Hippocampal formation (tissue), 2 donors: ENCODE measurements around the gene TOR1A.
A peak's percentile ranks its signal among the peaks of the same experiment; 100 is the strongest.
"Not testable (repeated sequence)": the region's sequence is repeated elsewhere in the genome, so short reads cannot be mapped to it uniquely, and the experiment has no call there.

ENCODE experiments used
- DNase-seq, 2 donors: peaks; one replicate each; lab custom pipeline; 2025; lab: John Stamatoyannopoulos, UW

TOR1A gene

DNA sequence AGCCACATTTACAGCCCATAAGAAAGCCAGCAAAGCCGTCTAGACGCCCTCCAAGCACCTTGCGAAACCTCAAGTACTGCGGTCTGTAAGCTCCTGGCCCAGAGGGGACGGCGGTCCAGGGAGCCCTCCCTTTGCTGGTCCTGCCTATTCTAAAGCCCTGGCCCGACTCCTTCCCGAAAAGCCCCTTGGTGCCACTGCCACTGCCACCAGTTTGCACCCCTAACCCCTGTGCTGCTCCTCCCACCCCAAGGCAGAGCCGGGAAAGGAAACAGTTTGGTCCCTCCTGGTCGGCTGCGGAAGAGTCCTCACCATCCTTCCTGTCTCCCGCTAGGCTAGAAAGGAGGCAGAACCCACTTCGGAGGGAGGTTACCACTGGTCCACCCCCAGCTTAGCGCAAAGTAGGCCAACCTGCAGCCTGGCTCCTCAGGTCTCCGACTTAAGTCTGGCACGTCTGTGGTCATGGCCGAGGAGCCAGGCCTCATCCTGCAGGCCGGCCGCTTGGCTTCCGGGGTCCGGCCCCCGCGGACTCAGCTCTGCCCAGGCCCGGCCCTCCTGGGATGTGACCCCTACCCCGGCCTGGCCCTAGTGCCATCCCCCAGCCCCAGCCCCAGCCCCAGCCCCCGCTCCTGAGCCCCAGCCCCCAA is 916 bp downstream of the TOR1A start:
- no peak for DNase-seq

DNA sequence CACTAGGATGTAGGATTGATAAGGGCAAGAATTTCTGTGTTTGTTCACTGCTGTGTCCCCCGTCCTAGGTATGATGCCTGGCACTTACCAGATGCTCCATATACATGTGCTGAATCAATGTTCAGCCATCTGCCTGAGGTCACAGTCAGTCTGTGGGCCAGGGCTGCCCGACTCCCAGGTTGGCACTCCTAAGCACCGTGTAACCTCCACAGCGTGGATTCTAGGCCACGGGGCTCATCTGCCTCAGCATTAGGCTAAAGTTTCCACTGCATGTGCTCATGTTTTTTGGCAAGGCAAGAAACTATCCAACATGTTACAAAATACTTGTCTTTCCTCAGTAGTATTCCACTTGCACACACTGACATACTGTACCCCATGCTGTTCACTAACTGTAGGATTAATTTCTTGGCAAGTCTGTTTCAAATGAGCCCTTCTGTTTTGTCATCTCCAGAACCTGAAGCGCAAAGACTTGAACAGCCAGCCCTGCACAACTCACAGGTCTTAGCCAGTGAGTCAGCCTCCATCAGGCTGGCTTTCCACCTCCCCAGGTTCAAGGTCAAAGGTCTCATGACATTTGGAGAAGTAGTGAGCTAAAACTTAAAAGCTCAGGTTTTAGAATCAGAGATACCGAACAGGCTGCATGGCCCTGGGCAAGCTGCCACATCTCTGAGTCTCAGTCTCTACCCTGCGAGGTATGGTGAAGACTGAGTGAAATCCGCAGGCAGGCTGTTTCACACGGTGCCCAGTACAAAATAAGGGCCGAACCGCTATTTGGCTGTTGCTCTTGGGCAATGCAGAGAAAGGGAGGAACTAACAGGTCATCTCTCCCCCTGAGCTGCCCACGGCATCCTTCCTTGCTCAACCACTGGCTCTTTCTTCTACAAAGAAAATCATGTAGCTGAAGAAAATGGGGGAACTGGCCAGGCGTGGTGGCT is 7.2 kb downstream of the TOR1A start:
- DNase-seq: no peak

DNA sequence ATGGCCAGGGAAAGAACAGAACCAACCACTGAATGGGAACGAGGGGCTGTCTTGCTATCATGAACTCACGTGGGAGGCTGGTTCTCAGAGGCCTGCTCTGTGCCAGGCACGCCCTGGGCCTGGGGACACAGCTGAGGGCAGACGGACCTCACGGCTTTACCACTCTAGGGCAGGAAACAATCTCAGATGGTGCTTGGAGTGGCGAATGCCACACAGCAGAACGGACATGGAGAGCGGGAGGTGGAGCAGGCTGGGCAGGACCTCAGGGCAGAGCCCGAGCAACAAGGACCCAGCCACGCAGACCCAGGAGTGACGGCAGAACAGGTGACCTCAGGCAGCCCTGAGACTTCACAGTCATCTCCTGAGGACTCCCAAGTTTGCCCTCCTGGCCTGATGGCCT is 8.7 kb downstream of the TOR1A start:
- DNase-seq: no peak

DNA sequence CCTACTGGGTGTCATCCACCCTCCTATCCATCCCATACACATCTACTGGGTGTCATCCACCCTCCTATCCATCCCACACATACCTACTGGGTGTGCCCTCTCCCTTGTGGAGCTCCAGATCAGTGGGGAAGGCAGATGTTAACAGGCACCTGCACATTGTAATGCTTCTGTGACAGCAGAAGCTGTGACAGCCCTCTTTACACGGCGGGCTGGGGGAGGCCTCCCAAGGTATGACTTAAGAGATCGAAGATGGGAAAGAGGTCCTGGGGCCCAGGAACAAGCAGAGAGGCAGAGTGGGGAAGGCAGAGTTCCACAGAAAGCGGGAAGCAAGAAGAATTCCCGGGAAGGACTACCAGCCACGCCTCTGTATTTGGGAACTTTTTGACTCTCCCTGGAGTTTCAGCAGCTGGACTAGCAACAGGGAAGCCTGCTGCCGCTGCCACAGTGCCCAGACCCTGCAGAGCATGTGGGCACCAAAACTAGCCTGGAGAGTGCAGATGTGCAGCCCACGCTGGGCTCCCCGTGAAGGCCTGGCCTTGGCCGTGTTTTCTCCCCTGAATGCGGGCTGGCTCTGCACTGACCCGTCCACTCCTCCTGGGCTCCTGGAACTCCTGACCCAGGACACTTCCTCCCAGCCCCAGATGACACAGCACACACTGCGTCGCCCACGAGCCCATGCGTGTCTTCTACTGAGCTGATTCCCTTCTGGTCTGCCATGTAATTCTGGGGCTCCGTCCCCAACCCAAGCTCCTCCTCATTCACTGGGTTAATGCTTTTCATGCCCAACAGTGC is 9.3 kb downstream of the TOR1A start:
- no peak for DNase-seq

DNA sequence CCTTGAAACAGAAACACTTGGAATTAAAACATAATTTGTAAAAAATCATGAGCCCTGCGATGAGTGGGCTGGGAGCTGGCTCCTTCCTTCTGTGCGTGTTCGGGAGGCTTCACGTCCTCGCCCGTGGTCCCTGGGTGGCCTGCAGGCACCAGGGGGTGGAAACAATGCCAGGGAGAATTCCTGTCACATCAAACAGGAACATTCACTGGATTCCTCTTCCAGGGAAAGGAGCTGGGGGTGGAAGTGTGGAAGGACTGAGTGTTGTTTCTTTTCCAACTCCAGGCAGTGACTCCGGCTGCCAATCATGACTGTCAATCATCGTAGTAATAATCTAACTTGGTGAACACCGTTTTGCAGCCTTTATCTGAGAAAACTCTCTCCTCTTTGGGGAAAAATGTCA is 10.3 kb downstream of the TOR1A start:
- DNase-seq: no peak

DNA sequence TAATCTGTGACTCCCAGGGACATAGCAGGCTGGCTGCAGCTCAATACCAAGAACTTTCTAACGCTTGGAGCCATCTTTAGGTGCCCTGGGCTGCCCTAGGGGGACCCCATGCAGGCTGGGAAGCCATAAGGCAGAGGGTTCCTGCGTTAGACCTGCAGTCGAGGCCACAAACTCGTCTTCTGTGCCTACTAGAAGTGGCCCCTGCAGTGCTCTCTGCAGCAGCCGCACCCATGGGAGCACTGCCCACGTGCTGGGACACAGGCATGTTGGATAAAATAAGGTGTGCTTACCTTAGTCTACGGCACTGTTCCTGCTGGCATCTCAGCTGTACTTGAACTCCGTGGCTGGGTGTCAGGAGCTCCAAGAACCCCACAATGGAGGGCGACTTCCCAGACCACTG is 11.6 kb downstream of the TOR1A start:
- no peak for DNase-seq

DNA sequence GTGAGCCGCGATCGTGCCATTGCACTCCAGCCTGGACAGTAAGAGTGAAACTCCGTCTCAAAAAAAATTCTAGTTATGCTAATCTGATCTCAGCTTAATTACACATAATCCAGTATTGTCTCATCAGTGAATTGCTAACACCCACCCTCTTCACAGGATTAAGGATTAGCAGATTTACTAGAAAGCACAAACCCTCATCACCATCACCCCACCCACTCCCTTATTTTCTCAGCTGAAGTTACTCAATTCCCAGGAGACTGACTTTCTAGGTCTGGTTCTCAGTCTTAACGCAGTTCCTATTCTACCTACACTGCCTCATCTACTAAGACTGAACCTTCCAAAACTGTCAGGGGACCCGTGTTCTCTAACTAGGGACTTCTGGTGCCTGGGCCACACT is 12.0 kb downstream of the TOR1A start:
- DNase-seq: no peak

DNA sequence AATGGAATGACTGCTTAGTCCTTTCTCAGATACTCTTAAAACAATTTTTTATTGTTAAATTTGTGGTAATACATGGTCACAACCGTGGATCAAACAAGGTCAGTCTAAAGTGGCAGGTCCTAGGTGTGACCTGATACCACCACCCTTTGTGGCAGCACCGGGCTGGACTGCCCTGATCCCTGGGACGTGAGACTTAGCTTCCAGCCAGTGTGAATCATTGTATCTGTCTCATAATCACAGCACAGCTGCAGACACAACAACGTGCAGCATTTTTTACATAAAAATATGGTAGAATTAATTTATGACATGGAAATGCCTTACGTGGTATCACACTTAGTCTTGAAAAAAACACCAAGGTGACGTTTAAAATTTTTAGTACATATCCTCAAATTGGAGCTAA is 13.1 kb downstream of the TOR1A start:
- no peak for DNase-seq

DNA sequence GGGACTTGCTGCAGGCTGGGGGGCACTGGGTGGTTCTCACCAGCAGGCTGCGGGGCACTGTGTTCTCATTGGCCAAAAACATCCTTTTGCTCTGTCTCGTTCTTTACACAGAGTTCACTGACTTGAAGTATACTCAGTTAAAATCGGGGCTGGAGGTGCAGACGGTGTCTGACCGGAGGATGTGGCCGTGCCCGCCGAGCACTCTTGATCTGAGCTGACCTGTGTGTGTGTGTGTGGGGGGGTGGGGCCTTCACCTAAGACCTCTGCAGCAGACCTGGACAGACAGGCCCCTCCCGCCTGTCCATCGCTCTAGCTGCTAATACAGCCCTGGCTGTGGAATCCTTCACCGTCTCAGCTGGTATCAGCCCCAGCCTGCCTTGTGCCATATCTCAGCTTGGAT is 13.8 kb downstream of the TOR1A start:
- no peak for DNase-seq

DNA sequence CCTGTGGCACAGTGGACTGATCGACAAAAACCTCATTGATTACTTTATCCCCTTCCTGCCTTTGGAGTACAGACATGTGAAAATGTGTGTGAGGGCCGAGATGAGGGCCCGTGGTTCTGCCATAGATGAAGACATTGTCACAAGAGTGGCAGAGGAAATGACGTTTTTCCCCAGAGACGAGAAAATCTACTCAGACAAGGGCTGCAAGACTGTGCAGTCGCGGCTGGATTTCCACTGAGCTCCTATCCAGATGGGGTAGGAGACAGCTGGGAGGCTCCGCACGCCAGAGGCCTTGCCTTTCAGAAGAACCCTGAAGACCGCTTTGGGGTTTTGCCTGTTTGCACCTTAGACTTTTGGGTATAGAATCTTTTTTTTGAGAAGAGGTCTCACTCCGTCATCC is 14.6 kb downstream of the TOR1A start:
- DNase-seq: no peak

DNA sequence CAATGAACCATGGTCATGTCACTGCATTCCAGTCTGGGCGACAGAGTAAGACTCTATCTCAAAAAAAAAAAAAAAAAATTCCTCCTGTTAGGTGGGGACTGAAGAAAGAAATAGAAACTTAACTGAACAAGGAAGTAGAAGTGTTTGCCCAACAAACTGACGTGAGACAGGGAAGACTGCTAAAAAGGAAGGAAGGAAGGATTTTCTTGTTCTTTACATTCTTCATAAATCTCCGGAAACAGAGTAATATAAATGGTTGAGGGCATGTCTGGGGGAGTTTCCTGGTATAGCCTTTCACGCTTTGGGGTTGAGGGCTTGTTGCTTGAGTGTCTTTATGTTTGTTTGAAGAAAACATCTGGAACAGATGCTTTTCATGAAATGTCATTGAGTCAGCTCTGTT is 17.9 kb downstream of the TOR1A start:
- no peak for DNase-seq

DNA sequence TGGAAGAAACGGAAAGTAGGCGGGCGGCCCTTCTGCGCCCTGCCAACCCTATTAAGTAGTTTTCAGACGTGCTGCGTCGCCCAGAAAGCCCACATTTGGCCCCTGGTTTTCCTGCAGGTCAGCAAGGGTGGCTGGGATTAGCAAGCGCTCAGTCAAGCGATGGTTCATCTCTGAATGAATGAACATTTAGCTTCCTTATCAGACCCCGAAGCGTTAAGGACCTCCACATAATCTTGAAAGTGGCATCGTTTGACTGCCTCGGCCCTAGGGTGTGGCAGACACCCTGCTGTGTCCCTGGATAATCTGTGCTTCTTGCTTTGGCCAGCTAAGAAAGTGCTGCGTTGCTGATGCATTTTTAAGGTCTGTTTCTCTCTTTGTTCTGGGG is 20.3 kb downstream of the TOR1A start:
- no peak for DNase-seq

DNA sequence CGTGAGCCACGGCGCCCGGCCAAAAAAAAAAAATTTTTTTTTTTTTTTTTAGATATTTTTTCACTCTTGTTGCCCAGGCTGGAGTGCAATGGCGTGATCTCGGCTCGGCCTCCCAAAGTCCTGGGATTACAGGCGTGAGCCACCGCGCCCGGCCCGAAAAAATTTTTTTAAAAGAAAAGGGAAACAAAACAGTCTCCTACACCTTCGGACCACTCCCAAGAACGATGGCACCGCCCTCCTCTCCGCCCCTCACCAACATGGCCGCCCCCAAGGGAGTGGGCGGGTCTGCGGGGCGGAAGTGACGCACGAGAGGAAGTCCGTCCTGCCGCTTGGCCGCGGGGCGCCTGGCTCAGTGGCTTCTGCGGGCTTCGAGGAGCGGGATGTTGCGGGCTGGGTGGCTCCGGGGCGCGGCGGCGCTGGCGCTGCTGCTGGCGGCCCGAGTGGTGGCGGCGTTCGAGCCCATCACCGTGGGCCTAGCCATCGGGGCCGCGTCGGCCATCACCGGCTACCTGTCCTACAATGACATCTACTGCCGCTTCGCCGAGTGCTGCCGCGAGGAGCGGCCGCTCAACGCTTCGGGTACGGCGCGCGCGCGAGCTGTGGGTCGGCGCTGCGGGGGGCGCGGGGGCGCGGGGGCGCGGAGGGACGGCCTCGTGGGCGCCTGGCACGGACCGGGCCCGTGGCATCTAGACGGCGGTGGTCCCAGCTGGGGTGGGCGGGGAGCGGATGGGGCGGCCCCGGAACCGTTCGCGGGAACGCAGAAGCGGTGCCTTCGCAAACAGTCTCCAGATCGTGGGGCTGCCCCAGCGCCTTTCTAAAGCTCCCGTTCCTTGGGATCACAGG is 20.9 kb downstream of the TOR1A start, which contains the start of gene TOR1B:
TOR1B (plus strand) TSS at position 352 of the 843 bp plus-strand sequence; CDS start at position 381, 29 bp downstream.
- peak; percentile 87 to 90 for DNase-seq

DNA sequence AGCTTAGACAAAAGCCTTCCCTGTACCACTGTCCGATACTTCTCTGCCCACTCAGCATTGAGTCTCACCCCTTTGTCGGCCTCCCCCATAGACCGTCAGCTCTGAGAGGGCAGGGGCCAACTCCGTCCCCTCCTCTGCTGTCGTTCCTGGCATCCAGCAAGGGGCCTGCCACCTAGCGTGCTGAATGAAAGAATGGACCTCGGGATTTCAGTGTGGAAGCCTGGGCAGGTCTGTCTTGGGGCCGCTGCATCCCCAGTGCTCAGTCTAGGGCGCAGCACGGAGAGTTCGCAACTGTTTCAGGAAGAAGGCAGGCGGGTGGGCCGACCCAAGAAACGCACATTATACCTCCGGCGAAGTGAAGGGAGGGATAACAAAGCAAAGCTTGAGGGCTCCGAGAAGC is 22.4 kb downstream of the TOR1A start:
- DNase-seq: no peak

DNA sequence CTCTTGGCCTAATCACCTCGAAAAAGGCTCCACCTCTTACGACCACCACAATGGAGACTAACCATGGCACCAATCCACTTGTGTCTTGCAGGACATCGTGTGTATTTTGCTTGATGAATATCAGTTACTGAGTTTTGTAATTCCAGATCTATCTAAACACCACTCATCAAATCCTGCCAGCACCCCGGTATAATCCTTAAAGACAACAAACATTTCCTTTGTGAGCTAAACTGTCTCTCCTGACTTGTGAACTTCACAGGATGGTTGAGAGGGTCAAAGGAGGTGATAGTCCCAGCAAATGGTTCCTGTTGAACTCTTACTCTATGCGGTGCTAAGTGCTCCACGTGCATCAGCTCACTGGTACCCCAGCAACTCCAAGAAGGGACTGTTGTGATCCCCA is 25.0 kb downstream of the TOR1A start:
- no peak for DNase-seq

DNA sequence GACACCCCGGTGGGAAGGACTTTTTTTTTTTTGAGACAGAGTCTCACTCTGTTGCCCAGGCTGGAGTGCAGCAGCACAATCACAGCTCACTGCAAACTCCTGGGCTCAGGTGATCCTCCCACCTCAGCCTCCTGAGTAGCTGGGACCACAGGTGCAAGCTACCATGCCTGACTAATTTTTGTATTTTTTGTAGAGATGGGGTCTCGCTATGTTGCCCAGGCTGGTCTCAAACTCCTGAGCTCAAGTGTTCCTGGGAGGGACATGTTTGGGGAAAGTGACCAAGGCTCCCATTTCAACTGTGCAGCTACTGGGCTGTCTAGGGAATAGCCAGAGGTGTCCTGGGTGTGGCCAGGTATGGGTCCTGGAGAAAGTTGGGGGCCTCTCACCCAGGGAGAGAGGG is 27.9 kb downstream of the TOR1A start:
- not testable (repeated sequence) for DNase-seq

DNA sequence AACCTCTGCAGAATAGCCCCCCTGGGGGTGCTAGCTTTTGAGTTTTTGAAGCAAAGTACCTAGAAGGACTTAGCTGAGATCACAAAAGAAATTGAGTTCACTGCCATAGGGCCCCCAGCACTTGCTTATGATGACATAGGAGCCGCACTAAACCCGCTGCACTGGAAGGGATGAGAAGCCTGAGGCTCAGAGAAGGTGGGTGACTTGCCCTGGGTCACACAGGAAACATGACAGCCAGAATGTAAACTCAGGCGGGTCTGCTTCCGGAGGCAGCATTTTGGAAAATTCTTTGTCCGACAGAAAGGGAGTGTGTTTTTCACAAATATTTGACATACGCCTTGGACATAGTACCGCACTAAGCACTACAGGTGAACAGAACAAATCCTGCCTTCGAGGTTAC is 29.4 kb downstream of the TOR1A start:
- DNase-seq: no peak

DNA sequence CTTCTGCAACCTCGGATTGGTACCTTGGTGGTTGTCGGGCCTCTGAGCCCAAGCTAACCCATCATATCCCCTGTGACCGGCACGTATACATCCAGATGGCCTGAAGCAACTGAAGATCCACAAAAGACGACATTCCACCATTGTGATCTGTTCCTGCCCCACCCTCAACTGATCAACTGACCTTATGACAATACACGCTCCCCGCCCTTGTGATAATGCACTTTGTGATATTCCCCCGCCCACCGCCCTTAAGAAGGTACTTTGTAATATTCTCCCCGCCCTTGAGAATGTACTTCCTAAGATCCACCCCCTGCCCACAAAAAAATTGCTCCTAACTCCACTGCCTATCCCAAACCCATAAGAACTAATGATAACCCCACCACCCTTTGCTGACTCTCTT is 37.5 kb downstream of the TOR1A start:
- no peak for DNase-seq

DNA sequence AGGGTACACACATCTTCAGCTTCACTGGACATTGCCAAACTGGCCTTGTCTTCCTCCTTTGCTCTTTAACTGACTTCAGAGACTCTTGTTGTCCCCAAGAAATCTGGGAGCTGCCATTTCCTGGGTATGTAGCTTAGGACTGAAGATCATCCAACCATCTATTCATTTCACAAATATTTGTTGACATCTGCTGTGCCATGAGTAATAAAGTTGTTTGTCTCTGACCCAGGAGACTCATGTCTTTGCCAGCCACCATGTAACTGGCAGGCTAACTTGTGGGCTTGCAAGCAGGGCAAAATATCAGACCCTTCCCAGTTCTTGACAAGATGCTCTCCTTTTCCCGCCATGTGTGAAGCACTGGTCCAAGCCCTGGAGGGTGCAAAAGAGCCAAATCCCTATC is 38.1 kb downstream of the TOR1A start:
- no peak for DNase-seq

DNA sequence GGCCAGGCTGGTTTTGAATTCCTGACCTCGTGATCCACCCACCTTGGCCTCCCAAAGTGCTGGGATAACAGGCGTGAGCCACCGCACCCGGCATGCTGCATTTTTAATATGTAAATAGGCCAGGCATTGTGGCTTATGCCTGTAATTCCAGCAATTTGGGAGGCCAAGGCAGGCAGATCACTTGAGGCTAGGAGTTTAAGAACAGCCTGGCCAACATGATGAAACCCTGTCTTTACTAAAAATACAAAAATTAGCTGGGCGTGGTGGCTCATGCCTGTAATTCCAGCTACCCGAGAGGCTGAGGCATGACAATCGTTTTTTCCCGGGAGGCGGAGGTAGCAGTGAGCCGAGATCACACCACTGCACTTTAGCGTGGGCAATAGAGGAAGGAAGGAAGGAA is 39.0 kb downstream of the TOR1A start:
- not testable (repeated sequence) for DNase-seq

DNA sequence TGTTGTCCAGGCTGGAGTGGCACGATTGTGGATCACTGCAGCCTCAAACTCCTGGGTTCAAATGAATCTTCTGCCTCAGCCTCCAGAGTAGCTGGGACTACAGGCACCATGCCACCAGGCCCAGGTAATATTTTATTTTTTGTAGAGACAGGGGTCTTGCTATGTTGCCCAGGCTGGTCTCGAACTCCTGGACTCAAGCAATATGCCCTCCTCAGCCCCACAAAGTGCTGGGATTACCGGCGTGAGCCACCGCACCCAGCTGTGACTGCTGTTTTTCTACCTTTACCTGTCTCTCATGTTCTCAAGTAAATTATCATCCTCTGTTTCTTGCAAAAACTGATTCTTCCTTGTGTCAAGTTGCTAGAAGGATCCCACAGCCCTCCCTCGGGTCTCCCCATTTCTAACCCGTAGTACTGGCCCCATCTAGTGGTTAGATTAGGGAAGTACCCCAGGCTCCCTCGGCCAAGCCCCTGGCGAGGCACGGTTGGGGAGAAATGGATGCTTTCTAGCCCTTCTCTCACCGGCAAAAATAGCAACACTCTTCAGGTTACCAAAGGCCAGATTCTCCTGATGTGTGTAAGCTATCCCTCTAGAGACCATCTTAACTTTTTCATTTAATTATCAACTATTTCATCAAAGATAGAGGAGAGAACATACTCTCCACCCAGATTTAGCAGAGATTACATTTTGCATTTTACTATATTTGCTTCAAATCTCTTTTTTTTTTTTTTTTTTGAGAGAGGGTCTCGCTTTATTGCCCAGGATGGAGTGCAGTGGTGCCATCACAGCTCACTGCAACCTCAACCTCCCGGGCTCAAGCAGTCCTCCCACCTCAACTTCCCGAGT is 40.2 kb downstream of the TOR1A start:
- DNase-seq: peak; percentile 37 to 44
